ENCODE data around the gene IGLON5.

Gene IGLON5

DNA sequence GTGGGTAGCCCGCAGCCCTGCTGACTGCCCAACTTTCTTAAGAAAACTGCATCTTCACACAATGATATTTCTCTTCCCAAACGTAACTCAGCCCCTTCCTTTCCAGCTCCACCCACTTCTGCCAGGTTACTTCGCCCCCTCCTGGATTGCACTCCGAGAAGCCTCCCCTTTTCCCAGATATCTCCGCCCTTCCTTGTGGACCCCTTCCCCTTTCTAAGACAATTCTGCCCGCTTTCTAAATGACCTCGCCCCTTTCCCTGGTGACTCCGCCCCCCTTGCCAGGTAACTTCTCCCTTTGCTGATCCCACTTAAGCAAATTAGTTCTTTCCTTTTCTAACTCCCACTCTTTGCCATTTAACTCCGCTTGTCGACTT is 27.9 kb downstream of the IGLON5 start:
- TF ChIP-seq, protein P1, sequence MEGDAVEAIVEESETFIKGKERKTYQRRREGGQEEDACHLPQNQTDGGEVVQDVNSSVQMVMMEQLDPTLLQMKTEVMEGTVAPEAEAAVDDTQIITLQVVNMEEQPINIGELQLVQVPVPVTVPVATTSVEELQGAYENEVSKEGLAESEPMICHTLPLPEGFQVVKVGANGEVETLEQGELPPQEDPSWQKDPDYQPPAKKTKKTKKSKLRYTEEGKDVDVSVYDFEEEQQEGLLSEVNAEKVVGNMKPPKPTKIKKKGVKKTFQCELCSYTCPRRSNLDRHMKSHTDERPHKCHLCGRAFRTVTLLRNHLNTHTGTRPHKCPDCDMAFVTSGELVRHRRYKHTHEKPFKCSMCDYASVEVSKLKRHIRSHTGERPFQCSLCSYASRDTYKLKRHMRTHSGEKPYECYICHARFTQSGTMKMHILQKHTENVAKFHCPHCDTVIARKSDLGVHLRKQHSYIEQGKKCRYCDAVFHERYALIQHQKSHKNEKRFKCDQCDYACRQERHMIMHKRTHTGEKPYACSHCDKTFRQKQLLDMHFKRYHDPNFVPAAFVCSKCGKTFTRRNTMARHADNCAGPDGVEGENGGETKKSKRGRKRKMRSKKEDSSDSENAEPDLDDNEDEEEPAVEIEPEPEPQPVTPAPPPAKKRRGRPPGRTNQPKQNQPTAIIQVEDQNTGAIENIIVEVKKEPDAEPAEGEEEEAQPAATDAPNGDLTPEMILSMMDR (IDR thresholded peaks at IDR 0.05; ENCODE audit: borderline replicate concordance, insufficient read depth, low read depth, low read length) = no peak
- H3K4me3 ChIP-seq (ENCODE audit: low read depth, low read length) = peak overlapping the region; percentile 56

DNA sequence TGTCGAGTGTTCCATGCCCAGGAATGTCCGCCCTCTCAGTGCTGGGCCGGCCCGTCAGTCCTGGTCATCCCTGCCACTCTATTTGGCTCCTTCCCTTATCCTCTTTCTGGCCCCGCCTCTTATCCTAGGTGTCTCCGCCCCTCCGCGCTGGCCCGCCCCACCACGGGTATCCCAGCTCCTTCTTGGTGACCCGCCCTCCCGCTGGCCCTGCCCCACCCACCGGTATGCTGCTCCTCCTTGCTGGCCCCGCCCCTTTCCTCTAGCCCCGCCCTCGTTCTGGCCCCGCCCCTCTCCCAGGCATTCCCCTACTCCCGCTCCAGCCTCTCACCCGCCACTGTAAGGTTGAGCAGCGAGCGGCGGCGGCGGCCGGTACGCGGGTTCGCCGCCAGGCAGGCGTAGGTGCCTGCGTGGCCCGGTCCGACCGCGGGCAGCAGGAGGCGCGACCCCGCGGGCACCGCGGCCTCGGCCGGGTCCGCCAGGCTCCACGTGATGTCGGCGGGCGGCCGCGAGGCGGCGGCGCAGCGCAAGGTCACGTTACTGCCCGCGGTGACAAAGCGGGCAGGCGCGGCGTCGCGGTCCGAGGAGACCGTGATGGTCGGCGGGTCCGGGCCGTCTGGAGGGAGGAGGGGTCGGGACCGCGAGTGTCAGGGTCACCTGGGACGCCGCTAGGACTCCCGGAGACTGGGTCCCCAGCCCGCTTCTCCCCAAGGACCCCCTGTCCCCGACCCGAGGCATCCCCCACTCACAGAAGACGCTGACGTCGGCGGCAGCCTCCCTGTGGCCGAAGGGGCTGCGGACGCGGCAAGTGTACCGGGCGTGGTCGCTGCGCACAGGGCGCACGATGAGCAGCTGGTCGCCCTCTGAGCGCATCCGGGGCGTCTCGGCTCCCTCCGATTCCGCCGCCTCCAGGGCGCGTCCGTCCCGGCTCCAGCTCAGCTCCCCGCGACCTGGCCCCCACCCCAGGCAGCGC is 28.5 kb downstream of the IGLON5 start:
- TF ChIP-seq, protein P1 (IDR thresholded peaks at IDR 0.05; ENCODE audit: borderline replicate concordance, insufficient read depth, low read depth, low read length) = peak; percentile 48; the same call in 1 of the 2 replicates
- peak overlapping the region; percentile 56 for H3K4me3 ChIP-seq (ENCODE audit: low read depth, low read length)

DNA sequence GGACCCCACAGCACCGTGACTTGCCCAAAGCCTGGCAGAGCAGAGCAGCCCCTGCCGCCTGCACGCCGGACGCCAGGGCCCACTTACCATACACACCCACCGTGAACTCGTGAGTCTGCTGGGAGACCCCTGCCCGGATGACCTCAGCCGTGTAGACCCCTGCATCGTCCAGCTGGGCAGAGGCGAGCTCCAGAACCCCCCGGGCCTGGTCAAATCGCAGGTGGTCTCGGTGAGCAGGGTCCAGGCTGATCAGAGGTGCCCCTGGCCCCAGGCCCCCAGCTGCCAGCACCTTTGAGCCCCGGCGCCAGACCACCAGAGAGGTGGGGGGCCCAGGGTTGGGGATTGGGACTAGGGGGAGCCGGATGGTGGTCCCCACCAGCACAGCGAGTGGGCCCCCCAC is 29.6 kb downstream of the IGLON5 start:
- TF ChIP-seq, protein P1 (IDR thresholded peaks at IDR 0.05; ENCODE audit: borderline replicate concordance, insufficient read depth, low read depth, low read length) = no peak
- no peak overlapping the region for H3K4me3 ChIP-seq (ENCODE audit: low read depth, low read length)

DNA sequence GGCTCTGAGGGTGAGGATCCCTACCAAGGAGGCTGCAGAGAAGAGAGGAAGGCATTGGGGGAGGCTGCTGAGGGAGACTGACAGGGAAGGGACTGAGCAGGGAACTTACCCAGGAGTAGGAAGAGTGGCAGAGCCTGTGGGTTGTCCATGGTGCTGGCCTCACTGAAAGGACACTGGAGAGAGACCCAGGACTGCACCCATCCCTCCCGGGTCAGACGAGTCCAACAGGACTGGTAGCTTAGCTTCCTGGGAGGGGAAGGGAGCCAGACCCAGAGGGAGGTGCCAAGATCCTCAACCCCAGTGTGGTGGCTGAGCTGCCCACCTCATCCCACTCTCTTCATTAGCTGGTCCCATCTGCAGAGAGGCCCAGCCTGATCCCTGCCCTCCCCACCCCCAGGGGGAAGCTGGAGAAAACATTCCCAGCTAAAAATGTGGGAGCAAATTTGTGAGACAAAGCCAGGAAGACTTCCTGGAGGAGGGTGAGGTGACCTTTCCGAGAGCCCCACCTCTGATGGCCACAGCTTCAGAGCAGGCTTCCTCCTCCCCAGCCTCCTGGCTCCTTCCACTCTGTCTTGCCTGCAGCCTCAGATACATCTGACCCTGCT is 30.6 kb downstream of the IGLON5 start, which contains the start of gene VSIG10L:
Gene VSIG10L, minus strand, starts transcription at position 164 of the 605 bp plus-strand sequence. Its CDS starts 15 bp downstream, at position 149.
- TF ChIP-seq, protein P1 (IDR thresholded peaks at IDR 0.05; ENCODE audit: borderline replicate concordance, insufficient read depth, low read depth, low read length) = no peak
- no peak within 1 kb of the TSS for H3K4me3 ChIP-seq (ENCODE audit: low read depth, low read length)

DNA sequence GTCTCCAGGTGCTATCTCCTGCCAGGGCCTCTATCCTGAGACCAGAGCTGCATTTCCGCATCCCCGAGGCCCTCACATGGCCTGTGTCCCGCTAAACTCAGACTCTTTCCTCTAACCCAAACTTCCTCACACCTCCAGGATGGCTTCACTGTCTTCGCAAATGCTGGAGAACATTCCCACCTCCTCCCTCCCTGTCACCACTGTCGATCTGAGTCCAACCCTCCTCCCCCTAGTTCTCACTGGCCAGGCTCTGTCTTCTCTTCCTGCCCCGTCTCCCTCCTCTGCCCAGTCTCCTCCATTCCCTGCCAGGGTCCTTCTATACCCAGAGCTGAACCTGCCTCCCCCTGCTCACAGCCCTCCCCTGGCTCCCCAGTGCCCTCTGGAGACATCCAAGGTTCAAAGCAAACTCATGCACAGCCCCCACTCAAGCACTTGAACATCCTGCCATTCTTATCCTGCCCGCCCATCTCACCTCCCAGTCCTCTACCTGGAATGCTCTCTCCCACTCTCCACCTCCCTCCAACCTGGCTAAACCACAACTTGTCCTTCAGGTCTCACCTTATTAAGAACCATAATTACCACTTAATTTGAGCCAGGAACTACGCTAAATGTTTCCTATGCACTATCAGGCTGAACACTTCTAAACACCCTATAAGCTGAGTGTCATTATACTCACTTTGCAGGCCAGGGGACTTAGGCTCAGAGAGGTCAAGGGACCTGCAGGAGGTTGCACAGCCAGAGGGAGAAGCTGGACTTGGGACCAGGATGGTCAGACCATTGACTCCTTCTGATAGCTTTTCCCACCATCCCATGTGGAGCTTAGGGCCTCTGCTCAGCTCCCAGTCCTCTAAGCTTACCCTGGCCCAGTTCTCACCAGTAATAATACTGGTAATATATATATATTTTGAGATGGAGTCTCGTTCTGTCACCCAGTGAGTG is 31.5 kb downstream of the IGLON5 start:
- no peak overlapping the region for H3K4me3 ChIP-seq (ENCODE audit: low read depth, low read length)
- TF ChIP-seq, protein P1 (IDR thresholded peaks at IDR 0.05; ENCODE audit: borderline replicate concordance, insufficient read depth, low read depth, low read length) = no peak

DNA sequence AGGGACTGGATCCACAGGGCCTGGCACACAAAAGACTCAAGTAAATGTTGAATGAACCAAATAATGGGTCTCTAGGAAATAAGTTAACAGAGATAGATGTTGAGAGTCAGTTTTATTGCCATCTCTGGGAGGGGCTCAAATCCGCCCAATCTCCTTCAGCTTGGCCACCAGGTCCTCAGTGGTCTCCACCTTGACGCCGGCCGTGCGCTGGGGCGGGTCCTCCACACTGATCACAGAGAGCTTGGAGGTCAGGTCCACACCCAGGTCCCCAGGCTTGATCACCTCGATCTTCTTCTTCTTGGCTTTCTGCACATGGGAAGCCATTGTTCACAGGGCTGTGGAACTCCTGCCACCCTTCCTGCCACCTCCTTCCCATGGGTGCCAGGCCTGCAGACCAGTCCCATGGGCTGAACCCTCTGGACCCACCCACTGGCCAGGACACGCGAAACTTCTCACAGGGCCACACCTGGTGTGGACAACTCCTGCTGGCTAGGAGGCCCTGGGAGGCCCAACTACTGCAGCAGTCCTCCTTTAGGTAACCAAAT is 33.7 kb downstream of the IGLON5 start:
- TF ChIP-seq, protein P1 (IDR thresholded peaks at IDR 0.05; ENCODE audit: borderline replicate concordance, insufficient read depth, low read depth, low read length) = no peak
- no peak overlapping the region for H3K4me3 ChIP-seq (ENCODE audit: low read depth, low read length)

All from GM12875 (cell line).